Lung (tissue), 16 donors: ENCODE results near the gene CHL1. TPM values are rescaled to one million over a fixed set of nuclear protein-coding genes. Genes with fewer than 3 reads are reported as not detected.

Source experiments
- ATAC-seq: fragments of 200-7000 bp; cut with Tn5 transposase; one replicate; pipeline ENCODE4 v1.9.1; 2020; ENCODE audit warnings: moderate number of reproducible peaks; ENCODE audit not compliant: insufficient read depth, low FRiP score
- DNase-seq, 3 donors: peaks; one replicate each; pipeline ENCODE4 v3.0.0-alpha.2; 2013 to 2017
- H3K27ac ChIP-seq, 2 donors: one replicate each; pipeline ENCODE4 v1.5.1; 2013; ENCODE audit warnings: mild to moderate bottlenecking in 2 of 2, moderate library complexity in 2 of 2, control low read depth in 1 of 2, inconsistent platforms in 1 of 2, low read depth in 1 of 2, low read length in 1 of 2
- H3K27me3 ChIP-seq, 3 donors: one replicate each; pipeline ENCODE4 v1.5.1; 2013; ENCODE audit warnings: low read length in 2 of 3; ENCODE audit not compliant: control insufficient read depth in 3 of 3, insufficient read depth in 3 of 3
- H3K36me3 ChIP-seq, 4 donors: one replicate each; pipeline ENCODE4 v1.5.1; 2013; ENCODE audit warnings: low read length in 4 of 4, mild to moderate bottlenecking in 1 of 4, moderate library complexity in 1 of 4; ENCODE audit not compliant: control insufficient read depth in 4 of 4, insufficient read depth in 4 of 4
- H3K4me1 ChIP-seq, 5 donors: one replicate each; pipeline ENCODE4 v1.5.1; 2013; ENCODE audit warnings: low read length in 5 of 5, mild to moderate bottlenecking in 2 of 5, moderate library complexity in 1 of 5; ENCODE audit not compliant: control insufficient read depth in 5 of 5, insufficient read depth in 5 of 5
- H3K4me3 ChIP-seq: one replicate; pipeline ENCODE4 v1.5.1; 2013; ENCODE audit warnings: mild to moderate bottlenecking, control low read depth, moderate library complexity
- H3K9ac ChIP-seq, 2 donors: one replicate each; pipeline ENCODE4 v1.5.1; 2013; ENCODE audit warnings: low read length in 2 of 2, control low read depth in 1 of 2; ENCODE audit not compliant: insufficient read depth in 1 of 2
- H3K9me3 ChIP-seq, 4 donors: one replicate each; pipeline ENCODE4 v1.5.1; 2013; ENCODE audit warnings: low read length in 3 of 4, mild to moderate bottlenecking in 1 of 4, moderate library complexity in 1 of 4; ENCODE audit not compliant: control insufficient read depth in 4 of 4, insufficient read depth in 3 of 4
- CTCF ChIP-seq: IDR thresholded peaks from 2 replicates; pipeline ENCODE4 v1.5.1; 2012; ENCODE audit warnings: mild to moderate bottlenecking; ENCODE audit errors: control extremely low read depth, extremely low read depth
- WGBS, 2 donors: extraction: QIAGEN DNeasy Blood & Tissue Kit; methylation state at CpG; one replicate each; pipeline ENCODE4 v1.1.7; 2013; 5-methylcytosine and 5-hydroxymethylcytosine counted together
- long read RNA-seq, 5 donors: transcript quantifications; one replicate each; lab custom pipeline, GENCODE V29; 2026
- polyA plus RNA-seq, 2 donors: library from polyadenylated mRNA; stranded (reverse); fragments of 200-250 nt; gene quantifications; one replicate each; pipeline ENCODE4 v1.2.1, GENCODE V29; 2013
- total RNA-seq, 2 donors: library from RNA; depleted of rRNA in 1 of 2; stranded (reverse); fragments of >200 nt in 1 of 2; gene quantifications; one replicate each; pipeline ENCODE4 v1.2.1, GENCODE V29; 2014 to 2021
- donor health status: control.
- donor health status: control.
- donor health status: Bipolar disorder and iron deficiency.
- donor health status: healthy.
- donor health status: DM: yes; HTN: yes; CAD: no.

CHL1 gene
- total RNA-seq (10 to 100 TPM; 11.3 to 11.5 TPM), polyA plus RNA-seq (1 to 10 TPM; 1.1 to 4.9 TPM)
- long read RNA-seq, donor 1 = 0 reads
- long read RNA-seq, donor 2 = 0 reads
- long read RNA-seq, donor 3 = 0 reads
- long read RNA-seq, donor 4 = 0 reads
- long read RNA-seq, donor 5 = 0 reads

GRCh38 chr3:196311-197148 lies at the start of gene CHL1:
Gene CHL1, plus strand, starts transcription at chr3:196763. Its CDS starts 123,014 bp downstream, at chr3:319777.
- peaks cover 0 to 17% (median 6%) of the 10 kb centered on the region in 5 donors for H3K4me1 ChIP-seq

GRCh38 chr3:151614-152189 lies 44.9 kb upstream of the CHL1 start:
- no peak for DNase-seq
- no peak overlapping the region for H3K27ac ChIP-seq
- 78 to 89% methylated on average over 2 of the region's 2 CpGs for WGBS, 2 donors
- no peaks in the 10 kb centered on the region for H3K4me1 ChIP-seq
- no peak for ATAC-seq
- no peaks in the 10 kb centered on the region for H3K27me3 ChIP-seq
- TF ChIP-seq CTCF = no peak
- no peak overlapping the region for H3K4me3 ChIP-seq
- no peak overlapping the region for H3K9ac ChIP-seq
- H3K9me3 ChIP-seq = peaks cover 0 to 1% (median 0%) of the 10 kb centered on the region in 4 donors
- no peaks in the 10 kb centered on the region for H3K36me3 ChIP-seq

More at GRCh38 chr3:196311-197148, at the start of gene CHL1:
- ATAC-seq (peak; percentile 43), DNase-seq (peak; percentile 10 to 37 (median 29))
- no peak within 1 kb of the TSS for H3K27ac ChIP-seq
- H3K9me3 ChIP-seq = peaks cover 0 to 5% (median 0%) of the 10 kb centered on the region in 4 donors
- peaks cover 0 to 48% (median 44%) of the 10 kb centered on the region in 3 donors for H3K27me3 ChIP-seq
- no peak for TF ChIP-seq CTCF
- H3K9ac ChIP-seq = no peak within 1 kb of the TSS
- whole genome bisulfite sequencing, 2 donors = 2 to 3% methylated on average over 54 to 64 of the region's 64 CpGs
- no peaks in the 10 kb centered on the region for H3K36me3 ChIP-seq
- H3K4me3 ChIP-seq = peak within 1 kb of the TSS; percentile 46

- Histone ChIP-seq H3K27ac (no peak overlapping the region), H3K9me3 (no peaks in the 10 kb centered on the region), H3K4me3 (no peak overlapping the region), H3K36me3 (no peaks in the 10 kb centered on the region), H3K4me1 (no peaks in the 10 kb centered on the region), H3K9ac (no peak overlapping the region), H3K27me3 (no peaks in the 10 kb centered on the region)
- no peak for TF ChIP-seq CTCF
- ATAC-seq = no peak
- 18 to 28% methylated on average over 1 of the region's 1 CpG for WGBS, 2 donors
- no peak for DNase-seq
Observed at GRCh38 chr3:159974-160373, 36.6 kb upstream of the CHL1 start.
